Fibroblast of skin of back (primary cell): ENCODE results near the gene NCAPD2.

ENCODE experiments used
- DNase-seq: peaks from one replicate; pipeline ENCODE4 v3.0.0-alpha.2; 2013

NCAPD2 gene

GRCh38 chr12:6535697-6535946, 41.7 kb downstream of the NCAPD2 start:
- DNase-seq, result no peak

GRCh38 chr12:6535960-6536847, 42.3 kb downstream of the NCAPD2 start:
- DNase-seq, result no peak

GRCh38 chr12:6536894-6537579, 43.1 kb downstream of the NCAPD2 start:
- DNase-seq, result no peak

- peak; percentile 77 for DNase-seq
Measured at GRCh38 chr12:6537580-6538419, 43.9 kb downstream of the NCAPD2 start.

GRCh38 chr12:6538420-6539313, 44.8 kb downstream of the NCAPD2 start:
- DNase-seq, result peak; percentile 61

- no peak for DNase-seq
Measured at GRCh38 chr12:6539314-6539682, 45.4 kb downstream of the NCAPD2 start.

GRCh38 chr12:6539707-6540134, 45.8 kb downstream of the NCAPD2 start:
- no peak for DNase-seq

GRCh38 chr12:6540181-6540877, 46.4 kb downstream of the NCAPD2 start:
- peak; percentile 98 for DNase-seq

GRCh38 chr12:6541371-6542165, 47.7 kb downstream of the NCAPD2 start:
- DNase-seq, result no peak

- no peak for DNase-seq
Measured at GRCh38 chr12:6542209-6543009, 48.5 kb downstream of the NCAPD2 start.

- DNase-seq, result no peak
Measured at GRCh38 chr12:6546016-6546415, 52.1 kb downstream of the NCAPD2 start.

- DNase-seq, result no peak
Measured at GRCh38 chr12:6547566-6547965, 53.7 kb downstream of the NCAPD2 start.

GRCh38 chr12:6547987-6548386, 54.1 kb downstream of the NCAPD2 start:
- peak; percentile 90 for DNase-seq

GRCh38 chr12:6548556-6548955, 54.7 kb downstream of the NCAPD2 start:
- no peak for DNase-seq

GRCh38 chr12:6548966-6549683, 55.2 kb downstream of the NCAPD2 start:
- DNase-seq, result peak; percentile 84

- no peak for DNase-seq
Measured at GRCh38 chr12:6549684-6550151, 55.8 kb downstream of the NCAPD2 start.

- DNase-seq, result no peak
Measured at GRCh38 chr12:6550294-6551062, 56.6 kb downstream of the NCAPD2 start.

GRCh38 chr12:6551063-6551461, 57.2 kb downstream of the NCAPD2 start:
- DNase-seq, result no peak
